HCT116 (cell line): ENCODE results near the gene HMGA1. TPM values are rescaled to one million over a fixed set of nuclear protein-coding genes. Genes with fewer than 3 reads are reported as not detected.
"Not testable (repeated sequence)": the region's sequence is repeated elsewhere in the genome, so short reads cannot be mapped to it uniquely, and the experiment has no call there.

Source experiments
- ATAC-seq: fragments of 200-7000 bp; cut with Tn5 transposase; 2 replicates; pipeline ENCODE4 v1.9.1; 2020; ENCODE audit warnings: mild to moderate bottlenecking, moderate library complexity
- BruUV-seq: library from RNA; stranded (reverse); fragments of 400-500 nt; replicated peaks from 2 replicates; lab custom pipeline; 2021; lab: Mats Ljungman, UMichigan
- CTCF ChIA-PET: fragments of 300-600 bp; sonication (Branson Sonifier 250); formaldehyde crosslinking; loops from one replicate; lab custom pipeline; 2021; ENCODE audit warnings: antibody characterized with exemption; lab: Charles Lee
- POLR2A ChIA-PET: fragments of 300-600, 350-600 bp; sonication (Branson Sonifier 250); formaldehyde crosslinking; loops from one replicate; lab custom pipeline; 2021; ENCODE audit warnings: antibody characterized with exemption; lab: Charles Lee
- RAD21 ChIA-PET, 2 experiments: fragments of 300-600 bp; sonication (Branson Sonifier 250); formaldehyde crosslinking; loops; one replicate each; lab custom pipeline; 2023; ENCODE audit warnings: low total read pairs in 2 of 2; ENCODE audit not compliant: uncharacterized antibody in 2 of 2, unreplicated experiment in 2 of 2, low non-redundant PET in 1 of 2; lab: Charles Lee
- DNase-seq: peaks from one replicate; pipeline ENCODE4 v3.0.0-alpha.2; 2010; ENCODE audit warnings: low read depth, low spot score
- H2AFZ ChIP-seq: fragments of 200-600 bp; shearing (Covaris generic), sonication (generic); 2 replicates; pipeline ENCODE4 v1.6.1; 2017; ENCODE audit warnings: low read depth, mixed run types, mixed read lengths, antibody characterized with exemption, low read length; ENCODE audit not compliant: poor library complexity, severe bottlenecking
- H3K27ac ChIP-seq: 2 replicates; pipeline ENCODE4 v1.5.1; 2012; ENCODE audit warnings: low read depth, low read length
- H3K27me3 ChIP-seq: fragments of 200-600 bp; sonication (generic); 2 replicates; pipeline ENCODE4 v1.6.1; 2016; ENCODE audit warnings: mixed run types, low read length, mixed read lengths; ENCODE audit not compliant: insufficient read depth
- H3K36me3 ChIP-seq, 2 experiments: fragments of 200-500 bp in 1 of 2; fragments of 200-600 bp in 1 of 2; sonication (Bioruptor generic) in 1 of 2; sonication (generic) in 1 of 2; 2 replicates each; pipeline versions ENCODE4 v1.5.1 to v1.6.1; 2014 to 2016; ENCODE audit warnings: low read length in 2 of 2, inconsistent platforms in 1 of 2, mixed read lengths in 1 of 2, mixed run types in 1 of 2; ENCODE audit not compliant: insufficient read depth in 2 of 2, control insufficient read depth in 1 of 2
- H3K4me1 ChIP-seq, 2 experiments: fragments of 200-600 bp in 1 of 2; sonication (generic) in 1 of 2; 2 replicates each; pipeline versions ENCODE4 v1.5.1 to v1.6.1; 2012 to 2017; ENCODE audit warnings: low read length in 2 of 2, inconsistent platforms in 1 of 2, mild to moderate bottlenecking in 1 of 2, mixed read lengths in 1 of 2, mixed run types in 1 of 2, moderate library complexity in 1 of 2; ENCODE audit not compliant: insufficient read depth in 2 of 2, control insufficient read depth in 1 of 2
- H3K4me2 ChIP-seq: fragments of 200-600 bp; sonication (generic); 2 replicates; pipeline ENCODE4 v1.6.1; 2017; ENCODE audit warnings: mixed run types, low read length, mixed read lengths
- H3K4me3 ChIP-seq, 2 experiments: fragments of 200-600 bp in 1 of 2; sonication (generic) in 1 of 2; replicated peaks in 1 of 2; 2 replicates each; pipeline ENCODE4 v1.5.1; 2011 to 2016; ENCODE audit warnings: low read length in 2 of 2, control low read depth in 1 of 2, low read depth in 1 of 2, mild to moderate bottlenecking in 1 of 2, mixed read lengths in 1 of 2, mixed run types in 1 of 2
- H3K79me2 ChIP-seq: fragments of 200-600 bp; sonication (generic); 2 replicates; pipeline ENCODE4 v1.6.1; 2017; ENCODE audit warnings: mild to moderate bottlenecking, mixed run types, low read length, moderate library complexity, mixed read lengths; ENCODE audit not compliant: insufficient read depth
- H3K9ac ChIP-seq: fragments of 200-600 bp; sonication (generic); 2 replicates; pipeline ENCODE4 v1.6.1; 2016; ENCODE audit warnings: low read length, mixed read lengths
- H3K9me2 ChIP-seq: fragments of 200-600 bp; sonication (generic), shearing (Covaris generic); 2 replicates; pipeline ENCODE4 v1.6.1; 2017; ENCODE audit warnings: mixed run types, mild to moderate bottlenecking, moderate library complexity; ENCODE audit not compliant: insufficient read depth
- H3K9me3 ChIP-seq, 2 experiments: fragments of 200-500 bp in 1 of 2; fragments of 200-600 bp in 1 of 2; sonication (Bioruptor generic) in 1 of 2; sonication (generic) in 1 of 2; 2 replicates each; pipeline ENCODE4 v1.6.1; 2014 to 2017; ENCODE audit warnings: low read length in 2 of 2, mixed read lengths in 2 of 2, inconsistent platforms in 1 of 2, low read depth in 1 of 2, mild to moderate bottlenecking in 1 of 2, mixed run types in 1 of 2, moderate library complexity in 1 of 2; ENCODE audit not compliant: control insufficient read depth in 1 of 2, insufficient read depth in 1 of 2
- H4K20me1 ChIP-seq: fragments of 200-600 bp; sonication (generic), shearing (Covaris generic); 2 replicates; pipeline ENCODE4 v1.6.1; 2017; ENCODE audit warnings: mixed run types, mild to moderate bottlenecking, moderate library complexity; ENCODE audit not compliant: insufficient read depth
- ATF3 ChIP-seq: IDR thresholded peaks from 2 replicates; pipeline ENCODE4 v1.6.1; 2012
- CBX3 ChIP-seq: IDR thresholded peaks from 2 replicates; pipeline ENCODE4 v1.6.1; 2012; ENCODE audit warnings: low read depth
- EGR1 ChIP-seq: IDR thresholded peaks from 2 replicates; pipeline ENCODE4 v1.6.1; 2012; ENCODE audit warnings: low read depth
- EZH2 ChIP-seq: fragments of 200-600 bp; sonication (generic); IDR thresholded peaks from 2 replicates; pipeline ENCODE4 v1.6.1; 2017; ENCODE audit warnings: antibody characterized with exemption, mixed run types
- EZH2phosphoT487 ChIP-seq: fragments of 200-600 bp; IDR thresholded peaks from 2 replicates; pipeline ENCODE4 v1.6.1; 2018; ENCODE audit warnings: antibody characterized with exemption, borderline replicate concordance
- REST ChIP-seq: IDR thresholded peaks from 2 replicates; pipeline ENCODE4 v1.6.1; 2012; ENCODE audit warnings: low read depth
- SIN3A ChIP-seq: IDR thresholded peaks from 2 replicates; pipeline ENCODE4 v1.6.1; 2012; ENCODE audit warnings: low read depth
- SP1 ChIP-seq: IDR thresholded peaks from 2 replicates; pipeline ENCODE4 v1.6.1; 2012; ENCODE audit warnings: low read depth
- SRF ChIP-seq: IDR thresholded peaks from 2 replicates; pipeline ENCODE4 v1.6.1; 2012; ENCODE audit warnings: low read depth
- TCF7L2 ChIP-seq: IDR thresholded peaks from 2 replicates; pipeline ENCODE4 v1.7.0; 2011; ENCODE audit warnings: borderline replicate concordance, inconsistent platforms; ENCODE audit not compliant: insufficient read depth, insufficient read length; ENCODE audit errors: extremely low read depth
- ZFX ChIP-seq: fragments of 450-650 bp; IDR thresholded peaks from 2 replicates; pipeline ENCODE4 v1.6.1; 2017
- intact Hi-C: fragments of 100-400 bp; cut with micrococcal nuclease; formaldehyde crosslinking; loops from 2 replicates; pipeline ENCODE4 v1.10.0; 2022
- total RNA-seq: library from RNA; stranded (reverse); gene quantifications from one replicate; pipeline ENCODE4 v1.2.1, GENCODE V29; 2021; ENCODE audit not compliant: unreplicated experiment

The HMGA1 gene
- total RNA-seq, 1 experiment from 2014 or later = 2,459 TPM

GRCh38 chr6:34263484-34263883 lies 26.8 kb downstream of the HMGA1 start:
- RAD21 ChIA-PET, H3K79me2 ChIP-seq, H2AFZ ChIP-seq, ATAC-seq, H3K4me2 ChIP-seq, H3K9ac ChIP-seq, POLR2A ChIA-PET, H3K9me2 ChIP-seq, H4K20me1 ChIP-seq, H3K4me3 ChIP-seq, DNase-seq, H3K9me3 ChIP-seq, BruUV-seq, H3K36me3 ChIP-seq, H3K27me3 ChIP-seq, H3K4me1 ChIP-seq, H3K27ac ChIP-seq, CTCF ChIA-PET, intact Hi-C loops: not testable (repeated sequence)

GRCh38 chr6:34267746-34268145 lies 31.1 kb downstream of the HMGA1 start:
- Histone ChIP-seq H4K20me1 (no peaks in the 10 kb centered on the region), H3K27me3 (no peaks in the 10 kb centered on the region), H2AFZ (no peak overlapping the region), H3K79me2 (no peaks in the 10 kb centered on the region), H3K9ac (no peak overlapping the region), H3K9me3 (no peaks in the 10 kb centered on the region), H3K36me3 (no peaks in the 10 kb centered on the region), H3K4me1 (no peaks in the 10 kb centered on the region), H3K9me2 (no peaks in the 10 kb centered on the region), H3K4me2 (no peak overlapping the region), H3K27ac (no peak overlapping the region), H3K4me3 (no peak overlapping the region)
- POLR2A ChIA-PET = no interaction called here
- RAD21 ChIA-PET = no interaction called here
- no TSS peak for BruUV-seq
- intact Hi-C loops = no loop called here
- TF ChIP-seq TCF7L2 = no peak
- no peak for TF ChIP-seq SIN3A
- TF ChIP-seq EZH2phosphoT487 = no peak
- no peak for TF ChIP-seq ZFX
- no peak for TF ChIP-seq ATF3
- no peak for TF ChIP-seq SRF
- TF ChIP-seq EZH2 = no peak
- no peak for TF ChIP-seq REST
- no peak for TF ChIP-seq CBX3
- TF ChIP-seq SP1 = no peak
- no peak for TF ChIP-seq EGR1
- CTCF ChIA-PET = no interaction called here
- ATAC-seq (no peak), DNase-seq (no peak)

GRCh38 chr6:34269132-34269531 lies 32.5 kb downstream of the HMGA1 start:
- BruUV-seq, H3K9me3 ChIP-seq, intact Hi-C loops: not testable (repeated sequence)

More at GRCh38 chr6:34269132-34269531, 32.5 kb downstream of the HMGA1 start:
- ATAC-seq, H3K79me2 ChIP-seq, H3K27ac ChIP-seq, DNase-seq, H3K9ac ChIP-seq, H3K4me1 ChIP-seq, H3K4me3 ChIP-seq, H3K4me2 ChIP-seq, RAD21 ChIA-PET, POLR2A ChIA-PET, H3K9me2 ChIP-seq, H4K20me1 ChIP-seq, H2AFZ ChIP-seq, H3K27me3 ChIP-seq, CTCF ChIA-PET, H3K36me3 ChIP-seq: not testable (repeated sequence)
